HepG2 (cell line): Measurements from ENCODE around the gene CCDC57. TPM values are rescaled to one million over a fixed set of nuclear protein-coding genes. Genes with fewer than 3 reads are reported as not detected.
A peak's percentile ranks its signal among the peaks of the same experiment; 100 is the strongest.

ENCODE experiments used
- ARHGAP35 ChIP-seq: sonication (generic); formaldehyde crosslinking; IDR thresholded peaks from 2 replicates; pipeline ENCODE4 v1.9.0; 2022; ENCODE audit warnings: mild to moderate bottlenecking, inconsistent platforms, moderate library complexity, missing genetic modification reagents, borderline replicate concordance
- FOSL1 ChIP-seq: sonication (generic); formaldehyde crosslinking; IDR thresholded peaks from 2 replicates; pipeline ENCODE4 v1.9.0; 2021; ENCODE audit warnings: missing genetic modification reagents, borderline replicate concordance
- HOXA5 ChIP-seq: sonication (generic); formaldehyde crosslinking; IDR thresholded peaks from 2 replicates; pipeline ENCODE4 v1.4.0; 2020; ENCODE audit warnings: missing genetic modification reagents
- PAWR ChIP-seq: sonication (generic); formaldehyde crosslinking; IDR thresholded peaks from 2 replicates; pipeline ENCODE4 v1.4.0; 2020; ENCODE audit warnings: missing genetic modification reagents, mild to moderate bottlenecking, borderline replicate concordance
- SAFB2 ChIP-seq: sonication (generic); formaldehyde crosslinking; IDR thresholded peaks from 2 replicates; pipeline ENCODE4 v1.5.1; 2020; ENCODE audit warnings: missing genetic modification reagents, low read depth, mild to moderate bottlenecking, borderline replicate concordance
- SAP130 ChIP-seq: IDR thresholded peaks from 2 replicates; pipeline ENCODE4 v1.6.1; 2016; ENCODE audit warnings: low read depth
- SMAD9 ChIP-seq: sonication (generic); formaldehyde crosslinking; IDR thresholded peaks from 2 replicates; pipeline ENCODE4 v1.5.1; 2020; ENCODE audit warnings: mild to moderate bottlenecking, missing genetic modification reagents
- TAF15 ChIP-seq: fragments of 200-400 bp; formaldehyde crosslinking; IDR thresholded peaks from one replicate; pipeline ENCODE4 v1.6.1; 2018; ENCODE audit warnings: mild to moderate bottlenecking, low read depth, low read length; ENCODE audit not compliant: poor library complexity, severe bottlenecking
- ZNF143 ChIP-seq: sonication (generic); formaldehyde crosslinking; IDR thresholded peaks from 2 replicates; pipeline ENCODE4 v1.4.0; 2020; ENCODE audit warnings: missing genetic modification reagents
- ZNF205 ChIP-seq: IDR thresholded peaks from 2 replicates; pipeline ENCODE4 v1.6.1; 2018; ENCODE audit warnings: missing biosample characterization, missing genetic modification reagents
- ZNF30 ChIP-seq: sonication (generic); formaldehyde crosslinking; IDR thresholded peaks from 2 replicates; pipeline ENCODE4 v1.5.0; 2020; ENCODE audit warnings: mild to moderate bottlenecking, missing genetic modification reagents
- ZNF367 ChIP-seq: sonication (generic); formaldehyde crosslinking; IDR thresholded peaks from 2 replicates; pipeline ENCODE4 v1.4.0; 2020; ENCODE audit warnings: missing genetic modification reagents, borderline replicate concordance
- ZNF556 ChIP-seq: sonication (generic); formaldehyde crosslinking; IDR thresholded peaks from 2 replicates; pipeline ENCODE4 v1.4.0; 2020; ENCODE audit warnings: mild to moderate bottlenecking, missing genetic modification reagents, borderline replicate concordance
- ZNF746 ChIP-seq: sonication (generic); formaldehyde crosslinking; IDR thresholded peaks from 2 replicates; pipeline ENCODE4 v1.8.0; 2022; ENCODE audit warnings: mild to moderate bottlenecking, missing genetic modification reagents
- ZSCAN29 ChIP-seq: sonication (generic); formaldehyde crosslinking; conservative IDR thresholded peaks from 2 replicates; pipeline ENCODE4 v1.4.0; 2020; ENCODE audit warnings: mild to moderate bottlenecking, missing genetic modification reagents
- polyA plus RNA-seq, 8 experiments: library from polyadenylated mRNA; depleted of rRNA in 3 of 8; stranded (reverse) in 7 of 8; unstranded in 1 of 8; fragments of >200 nt; fragmentation: Illumina TruSeq in 4 of 8; extraction: Trizol in 4 of 8; gene quantifications; 2 replicates each; pipeline versions ENCODE4 v1.2.1 to v1.2.3, GENCODE V29; 2011 to 2016; ENCODE audit warnings: low read depth in 4 of 8, missing spikeins in 1 of 8, mixed read lengths in 1 of 8; ENCODE audit not compliant: insufficient read depth in 1 of 8
- total RNA-seq, 5 experiments: library from RNA; depleted of rRNA; stranded (reverse); fragments of >200 nt; fragmentation: Illumina TruSeq; extraction: Trizol; gene quantifications; 2 replicates each; pipeline ENCODE4 v1.2.3, GENCODE V29; 2016; ENCODE audit warnings: low read depth in 1 of 5
- TF ChIP-seq, protein P1 (sequence below): sonication (generic); formaldehyde crosslinking; IDR thresholded peaks from 2 replicates; pipeline ENCODE4 v1.4.0; 2020; ENCODE audit warnings: missing genetic modification reagents, borderline replicate concordance
- TF ChIP-seq, protein P2 (sequence below): sonication (generic); formaldehyde crosslinking; IDR thresholded peaks from 2 replicates; pipeline ENCODE4 v1.8.1; 2023; ENCODE audit warnings: missing genetic modification reagents, mild to moderate bottlenecking, borderline replicate concordance
- TF ChIP-seq, protein P3 (sequence below): sonication (generic); formaldehyde crosslinking; IDR thresholded peaks from 2 replicates; pipeline ENCODE4 v1.8.0; 2022; ENCODE audit warnings: missing genetic modification reagents, mild to moderate bottlenecking, borderline replicate concordance
- TF ChIP-seq, protein P4 (sequence below): sonication (generic); formaldehyde crosslinking; conservative IDR thresholded peaks from 2 replicates; pipeline ENCODE4 v1.4.0; 2020; ENCODE audit warnings: missing genetic modification reagents

The CCDC57 gene
- total and polyA plus RNA-seq, 2 of the 13 experiments (the other 11 are each of a cell fraction or from before 2014, with no cell fraction given): 59.3 to 59.9 TPM

DNA sequence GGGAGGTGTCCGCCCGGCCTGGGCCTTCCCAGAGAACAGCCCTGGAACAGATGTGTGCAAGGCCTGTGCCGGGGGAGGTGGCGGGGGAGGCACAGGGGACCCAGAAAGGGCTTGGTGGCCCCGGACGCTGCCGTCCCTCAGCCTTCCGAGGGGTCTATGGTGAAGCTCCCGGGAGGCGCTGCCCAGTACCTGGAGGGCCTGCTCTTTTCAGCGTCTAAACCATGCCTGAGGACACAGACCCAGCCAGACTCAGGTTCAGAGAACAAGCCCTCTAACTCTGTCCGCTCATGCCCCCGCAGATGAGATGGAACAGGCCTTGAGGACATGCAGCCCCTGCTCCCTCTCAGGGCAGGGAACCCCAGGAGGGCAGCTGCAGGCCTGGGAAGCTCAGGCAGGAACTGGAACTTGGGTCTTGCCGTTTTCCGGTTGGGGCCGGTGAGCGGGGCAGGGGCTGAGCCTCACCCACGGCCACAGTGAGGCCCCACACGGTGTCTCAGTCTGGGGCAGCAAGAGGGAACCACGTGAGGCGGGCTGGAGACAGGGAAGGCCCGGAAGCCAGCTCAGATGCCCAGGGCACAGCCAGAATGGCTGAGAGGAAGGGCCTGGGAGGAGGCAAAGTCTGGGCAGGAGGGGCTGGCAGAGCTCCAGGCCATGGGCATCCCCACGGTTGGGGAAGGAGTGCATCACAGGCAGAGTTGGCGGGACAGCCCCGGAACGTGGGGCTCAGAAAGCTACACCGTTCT lies 28.7 kb upstream of the CCDC57 start (continued):
- TF ChIP-seq, protein P1, sequence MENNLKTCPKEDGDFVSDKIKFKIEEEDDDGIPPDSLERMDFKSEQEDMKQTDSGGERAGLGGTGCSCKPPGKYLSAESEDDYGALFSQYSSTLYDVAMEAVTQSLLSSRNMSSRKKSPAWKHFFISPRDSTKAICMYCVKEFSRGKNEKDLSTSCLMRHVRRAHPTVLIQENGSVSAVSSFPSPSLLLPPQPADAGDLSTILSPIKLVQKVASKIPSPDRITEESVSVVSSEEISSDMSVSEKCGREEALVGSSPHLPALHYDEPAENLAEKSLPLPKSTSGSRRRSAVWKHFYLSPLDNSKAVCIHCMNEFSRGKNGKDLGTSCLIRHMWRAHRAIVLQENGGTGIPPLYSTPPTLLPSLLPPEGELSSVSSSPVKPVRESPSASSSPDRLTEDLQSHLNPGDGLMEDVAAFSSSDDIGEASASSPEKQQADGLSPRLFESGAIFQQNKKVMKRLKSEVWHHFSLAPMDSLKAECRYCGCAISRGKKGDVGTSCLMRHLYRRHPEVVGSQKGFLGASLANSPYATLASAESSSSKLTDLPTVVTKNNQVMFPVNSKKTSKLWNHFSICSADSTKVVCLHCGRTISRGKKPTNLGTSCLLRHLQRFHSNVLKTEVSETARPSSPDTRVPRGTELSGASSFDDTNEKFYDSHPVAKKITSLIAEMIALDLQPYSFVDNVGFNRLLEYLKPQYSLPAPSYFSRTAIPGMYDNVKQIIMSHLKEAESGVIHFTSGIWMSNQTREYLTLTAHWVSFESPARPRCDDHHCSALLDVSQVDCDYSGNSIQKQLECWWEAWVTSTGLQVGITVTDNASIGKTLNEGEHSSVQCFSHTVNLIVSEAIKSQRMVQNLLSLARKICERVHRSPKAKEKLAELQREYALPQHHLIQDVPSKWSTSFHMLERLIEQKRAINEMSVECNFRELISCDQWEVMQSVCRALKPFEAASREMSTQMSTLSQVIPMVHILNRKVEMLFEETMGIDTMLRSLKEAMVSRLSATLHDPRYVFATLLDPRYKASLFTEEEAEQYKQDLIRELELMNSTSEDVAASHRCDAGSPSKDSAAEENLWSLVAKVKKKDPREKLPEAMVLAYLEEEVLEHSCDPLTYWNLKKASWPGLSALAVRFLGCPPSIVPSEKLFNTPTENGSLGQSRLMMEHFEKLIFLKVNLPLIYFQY: peak; percentile 35; the same call in 1 of the 2 replicates
- TF ChIP-seq ZNF367 (CRISPR knock-in tag) (peak; percentile 54; the same call in 1 of the 2 replicates), HOXA5 (CRISPR knock-in tag) (peak; percentile 89; the same call in 1 of the 2 replicates), SAP130 (CRISPR knock-in tag) (peak; percentile 76), ZNF746 (peak; percentile 32; the same call in 1 of the 2 replicates), SMAD9 (CRISPR knock-in tag) (no peak), ZNF143 (CRISPR knock-in tag) (no peak; the same call in 1 of the 2 replicates), SAFB2 (CRISPR knock-in tag) (peak; percentile 93), FOSL1 (CRISPR knock-in tag) (peak; percentile 29; the same call in 1 of the 2 replicates), TAF15 (peak; percentile 79), ZSCAN29 (CRISPR knock-in tag) (no peak; the same call in 1 of the 2 replicates), ZNF556 (CRISPR knock-in tag) (no peak; the same call in 1 of the 2 replicates), ARHGAP35 (CRISPR knock-in tag) (peak; percentile 89), ZNF205 (peak; percentile 42; the same call in 1 of the 2 replicates), PAWR (no peak), ZNF30 (CRISPR knock-in tag) (peak; percentile 41; the same call in 1 of the 2 replicates)
- TF ChIP-seq, protein P2, sequence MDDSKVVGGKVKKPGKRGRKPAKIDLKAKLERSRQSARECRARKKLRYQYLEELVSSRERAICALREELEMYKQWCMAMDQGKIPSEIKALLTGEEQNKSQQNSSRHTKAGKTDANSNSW: no peak
- TF ChIP-seq, protein P3, sequence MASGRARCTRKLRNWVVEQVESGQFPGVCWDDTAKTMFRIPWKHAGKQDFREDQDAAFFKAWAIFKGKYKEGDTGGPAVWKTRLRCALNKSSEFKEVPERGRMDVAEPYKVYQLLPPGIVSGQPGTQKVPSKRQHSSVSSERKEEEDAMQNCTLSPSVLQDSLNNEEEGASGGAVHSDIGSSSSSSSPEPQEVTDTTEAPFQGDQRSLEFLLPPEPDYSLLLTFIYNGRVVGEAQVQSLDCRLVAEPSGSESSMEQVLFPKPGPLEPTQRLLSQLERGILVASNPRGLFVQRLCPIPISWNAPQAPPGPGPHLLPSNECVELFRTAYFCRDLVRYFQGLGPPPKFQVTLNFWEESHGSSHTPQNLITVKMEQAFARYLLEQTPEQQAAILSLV (CRISPR knock-in tag): peak; percentile 95
- TF ChIP-seq, protein P4, sequence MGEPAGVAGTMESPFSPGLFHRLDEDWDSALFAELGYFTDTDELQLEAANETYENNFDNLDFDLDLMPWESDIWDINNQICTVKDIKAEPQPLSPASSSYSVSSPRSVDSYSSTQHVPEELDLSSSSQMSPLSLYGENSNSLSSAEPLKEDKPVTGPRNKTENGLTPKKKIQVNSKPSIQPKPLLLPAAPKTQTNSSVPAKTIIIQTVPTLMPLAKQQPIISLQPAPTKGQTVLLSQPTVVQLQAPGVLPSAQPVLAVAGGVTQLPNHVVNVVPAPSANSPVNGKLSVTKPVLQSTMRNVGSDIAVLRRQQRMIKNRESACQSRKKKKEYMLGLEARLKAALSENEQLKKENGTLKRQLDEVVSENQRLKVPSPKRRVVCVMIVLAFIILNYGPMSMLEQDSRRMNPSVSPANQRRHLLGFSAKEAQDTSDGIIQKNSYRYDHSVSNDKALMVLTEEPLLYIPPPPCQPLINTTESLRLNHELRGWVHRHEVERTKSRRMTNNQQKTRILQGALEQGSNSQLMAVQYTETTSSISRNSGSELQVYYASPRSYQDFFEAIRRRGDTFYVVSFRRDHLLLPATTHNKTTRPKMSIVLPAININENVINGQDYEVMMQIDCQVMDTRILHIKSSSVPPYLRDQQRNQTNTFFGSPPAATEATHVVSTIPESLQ (CRISPR knock-in tag): peak; percentile 90; the same call in 1 of the 2 replicates
